Liver (tissue), 2 donors: Measurements from ENCODE around the gene OR2A12.

Experiments
- YY1 ChIP-seq: IDR thresholded peaks from 2 replicates; pipeline ENCODE4 v1.6.1; 2016; ENCODE audit warnings: antibody characterized with exemption, mild to moderate bottlenecking
- TF ChIP-seq, protein P1 (sequence below): IDR thresholded peaks from 2 replicates; pipeline ENCODE4 v1.6.1; 2016; ENCODE audit warnings: antibody characterized with exemption, mild to moderate bottlenecking
- TF ChIP-seq, protein P2 (sequence below): fragments of 150-350 bp; IDR thresholded peaks from 2 replicates; pipeline ENCODE4 v1.5.1; 2017; ENCODE audit warnings: improper control_type of control experiment, low read depth, low read length; ENCODE audit not compliant: missing input control
- donor health status: healthy.

DNA sequence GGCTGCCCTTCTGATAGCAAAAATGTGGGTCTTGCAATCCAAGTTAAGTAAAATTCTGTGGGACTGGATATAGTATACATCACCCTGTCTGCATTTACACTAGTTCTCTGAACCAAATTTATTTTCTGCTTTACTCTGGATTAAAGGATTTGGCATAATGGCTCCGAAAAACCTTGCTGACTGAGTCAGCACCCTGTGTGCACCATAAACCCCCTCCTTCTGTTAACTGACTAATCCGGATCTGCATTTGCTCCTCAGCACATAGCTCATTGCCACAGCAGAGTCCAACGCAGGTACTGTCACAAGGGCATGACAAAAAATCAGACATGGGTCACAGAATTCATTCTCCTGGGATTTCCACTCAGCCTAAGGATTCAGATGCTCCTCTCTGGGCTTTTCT, 36.0 kb upstream of the OR2A12 start:
- TF ChIP-seq, protein P1, sequence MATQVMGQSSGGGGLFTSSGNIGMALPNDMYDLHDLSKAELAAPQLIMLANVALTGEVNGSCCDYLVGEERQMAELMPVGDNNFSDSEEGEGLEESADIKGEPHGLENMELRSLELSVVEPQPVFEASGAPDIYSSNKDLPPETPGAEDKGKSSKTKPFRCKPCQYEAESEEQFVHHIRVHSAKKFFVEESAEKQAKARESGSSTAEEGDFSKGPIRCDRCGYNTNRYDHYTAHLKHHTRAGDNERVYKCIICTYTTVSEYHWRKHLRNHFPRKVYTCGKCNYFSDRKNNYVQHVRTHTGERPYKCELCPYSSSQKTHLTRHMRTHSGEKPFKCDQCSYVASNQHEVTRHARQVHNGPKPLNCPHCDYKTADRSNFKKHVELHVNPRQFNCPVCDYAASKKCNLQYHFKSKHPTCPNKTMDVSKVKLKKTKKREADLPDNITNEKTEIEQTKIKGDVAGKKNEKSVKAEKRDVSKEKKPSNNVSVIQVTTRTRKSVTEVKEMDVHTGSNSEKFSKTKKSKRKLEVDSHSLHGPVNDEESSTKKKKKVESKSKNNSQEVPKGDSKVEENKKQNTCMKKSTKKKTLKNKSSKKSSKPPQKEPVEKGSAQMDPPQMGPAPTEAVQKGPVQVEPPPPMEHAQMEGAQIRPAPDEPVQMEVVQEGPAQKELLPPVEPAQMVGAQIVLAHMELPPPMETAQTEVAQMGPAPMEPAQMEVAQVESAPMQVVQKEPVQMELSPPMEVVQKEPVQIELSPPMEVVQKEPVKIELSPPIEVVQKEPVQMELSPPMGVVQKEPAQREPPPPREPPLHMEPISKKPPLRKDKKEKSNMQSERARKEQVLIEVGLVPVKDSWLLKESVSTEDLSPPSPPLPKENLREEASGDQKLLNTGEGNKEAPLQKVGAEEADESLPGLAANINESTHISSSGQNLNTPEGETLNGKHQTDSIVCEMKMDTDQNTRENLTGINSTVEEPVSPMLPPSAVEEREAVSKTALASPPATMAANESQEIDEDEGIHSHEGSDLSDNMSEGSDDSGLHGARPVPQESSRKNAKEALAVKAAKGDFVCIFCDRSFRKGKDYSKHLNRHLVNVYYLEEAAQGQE = no peak
- TF ChIP-seq, protein P2, sequence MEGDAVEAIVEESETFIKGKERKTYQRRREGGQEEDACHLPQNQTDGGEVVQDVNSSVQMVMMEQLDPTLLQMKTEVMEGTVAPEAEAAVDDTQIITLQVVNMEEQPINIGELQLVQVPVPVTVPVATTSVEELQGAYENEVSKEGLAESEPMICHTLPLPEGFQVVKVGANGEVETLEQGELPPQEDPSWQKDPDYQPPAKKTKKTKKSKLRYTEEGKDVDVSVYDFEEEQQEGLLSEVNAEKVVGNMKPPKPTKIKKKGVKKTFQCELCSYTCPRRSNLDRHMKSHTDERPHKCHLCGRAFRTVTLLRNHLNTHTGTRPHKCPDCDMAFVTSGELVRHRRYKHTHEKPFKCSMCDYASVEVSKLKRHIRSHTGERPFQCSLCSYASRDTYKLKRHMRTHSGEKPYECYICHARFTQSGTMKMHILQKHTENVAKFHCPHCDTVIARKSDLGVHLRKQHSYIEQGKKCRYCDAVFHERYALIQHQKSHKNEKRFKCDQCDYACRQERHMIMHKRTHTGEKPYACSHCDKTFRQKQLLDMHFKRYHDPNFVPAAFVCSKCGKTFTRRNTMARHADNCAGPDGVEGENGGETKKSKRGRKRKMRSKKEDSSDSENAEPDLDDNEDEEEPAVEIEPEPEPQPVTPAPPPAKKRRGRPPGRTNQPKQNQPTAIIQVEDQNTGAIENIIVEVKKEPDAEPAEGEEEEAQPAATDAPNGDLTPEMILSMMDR = no peak
- no peak for TF ChIP-seq YY1
